SK-N-SH (cell line): Measurements from ENCODE around the gene PBRM1. TPM values are rescaled to one million over a fixed set of nuclear protein-coding genes. Genes with fewer than 3 reads are reported as not detected.

ENCODE experiments used
- CTCF ChIA-PET: fragments of 300-600, 350-600 bp; formaldehyde crosslinking; extraction: SDS; loops from one replicate; lab custom pipeline; 2021; lab: Yijun Ruan, JAX
- POLR2A ChIA-PET: fragments of 350-600 bp; sonication (Branson Sonifier 250); formaldehyde crosslinking; extraction: SDS; loops from one replicate; lab custom pipeline; 2020; ENCODE audit warnings: antibody characterized with exemption, inconsistent platforms; lab: Yijun Ruan, JAX
- DNase-seq: peaks from one replicate; pipeline ENCODE4 v3.0.0; 2012
- H2AFZ ChIP-seq: fragments of 200-600 bp; sonication (generic); 2 replicates; pipeline ENCODE4 v1.8.1; 2016; ENCODE audit warnings: antibody characterized with exemption, mild to moderate bottlenecking, low read depth
- H3F3A ChIP-seq: fragments of 200-600 bp; sonication (generic); replicated peaks from 2 replicates; pipeline ENCODE3; 2016; ENCODE audit warnings: antibody characterized with exemption, mild to moderate bottlenecking; ENCODE audit not compliant: insufficient read depth
- H3K27ac ChIP-seq, 2 experiments: fragments of 200-500 bp in 1 of 2; fragments of 200-600 bp in 1 of 2; sonication (Bioruptor generic) in 1 of 2; sonication (generic), shearing (Covaris generic) in 1 of 2; 2 replicates each; pipeline versions ENCODE4 v1.5.1 to v1.6.1; 2014 to 2016; ENCODE audit warnings: low read depth in 2 of 2, inconsistent platforms in 1 of 2, low read length in 1 of 2, mild to moderate bottlenecking in 1 of 2, mixed read lengths in 1 of 2
- H3K27me3 ChIP-seq: fragments of 200-600 bp; sonication (generic), shearing (Covaris generic); 2 replicates; pipeline ENCODE4 v1.6.1; 2016; ENCODE audit warnings: mixed run types; ENCODE audit not compliant: insufficient read depth
- H3K36me3 ChIP-seq, 2 experiments: fragments of 200-500 bp in 1 of 2; fragments of 200-600 bp in 1 of 2; sonication (Bioruptor generic) in 1 of 2; sonication (generic) in 1 of 2; replicated peaks in 1 of 2; 2 replicates each; pipeline versions ENCODE3 to v1.5.1; 2014 to 2016; ENCODE audit warnings: low read length in 1 of 2, mild to moderate bottlenecking in 1 of 2; ENCODE audit not compliant: insufficient read depth in 2 of 2, control insufficient read depth in 1 of 2
- H3K4me1 ChIP-seq, 2 experiments: fragments of 200-500 bp in 1 of 2; fragments of 200-600 bp in 1 of 2; sonication (Bioruptor generic) in 1 of 2; sonication (generic), shearing (Covaris generic) in 1 of 2; 2 replicates each; pipeline versions ENCODE4 v1.5.1 to v1.6.1; 2014 to 2016; ENCODE audit warnings: low read depth in 1 of 2, low read length in 1 of 2, mixed run types in 1 of 2; ENCODE audit not compliant: insufficient read depth in 2 of 2, control insufficient read depth in 1 of 2
- H3K4me2 ChIP-seq: fragments of 200-600 bp; sonication (generic), shearing (Covaris generic); 2 replicates; pipeline ENCODE4 v1.6.1; 2017; ENCODE audit warnings: mixed run types
- H3K4me3 ChIP-seq, 2 experiments: fragments of 200-500 bp in 1 of 2; fragments of 200-600 bp in 1 of 2; sonication (Bioruptor generic) in 1 of 2; sonication (generic), shearing (Covaris generic) in 1 of 2; 2 replicates each; pipeline versions ENCODE4 v1.5.1 to v1.8.1; 2014 to 2016; ENCODE audit warnings: low read depth in 2 of 2, inconsistent platforms in 1 of 2, low read length in 1 of 2, mild to moderate bottlenecking in 1 of 2, mixed read lengths in 1 of 2, moderate library complexity in 1 of 2
- H3K79me2 ChIP-seq: fragments of 200-600 bp; sonication (generic); 2 replicates; pipeline ENCODE4 v1.8.1; 2017; ENCODE audit warnings: mild to moderate bottlenecking; ENCODE audit not compliant: insufficient read depth
- H3K9ac ChIP-seq: fragments of 200-600 bp; sonication (generic); 2 replicates; pipeline ENCODE4 v1.6.1; 2017; ENCODE audit warnings: mixed run types
- H3K9me2 ChIP-seq: fragments of 200-600 bp; sonication (generic); 2 replicates; pipeline ENCODE4 v1.6.1; 2017; ENCODE audit warnings: mixed run types
- H3K9me3 ChIP-seq: fragments of 200-600 bp; sonication (generic); 2 replicates; pipeline ENCODE4 v1.6.1; 2017; ENCODE audit warnings: mixed run types, mild to moderate bottlenecking, moderate library complexity
- H4K20me1 ChIP-seq: fragments of 200-600 bp; sonication (generic); 2 replicates; pipeline ENCODE4 v1.6.1; 2017; ENCODE audit warnings: mild to moderate bottlenecking, mixed run types; ENCODE audit not compliant: insufficient read depth
- CHD2 ChIP-seq: fragments of 150-350 bp; IDR thresholded peaks from 2 replicates; pipeline ENCODE4 v1.6.1; 2018; ENCODE audit warnings: low read length; ENCODE audit not compliant: partially characterized antibody
- EZH2phosphoT487 ChIP-seq: fragments of 200-600 bp; sonication (generic); IDR thresholded peaks from 2 replicates; pipeline ENCODE4 v1.6.1; 2017; ENCODE audit warnings: low read depth, mixed run types, mild to moderate bottlenecking, antibody characterized with exemption, moderate library complexity, borderline replicate concordance
- FOSL2 ChIP-seq: IDR thresholded peaks from 2 replicates; pipeline ENCODE4 v1.4.0; 2012; ENCODE audit warnings: low read depth, mild to moderate bottlenecking, moderate library complexity, borderline replicate concordance
- GABPA ChIP-seq: IDR thresholded peaks from 2 replicates; pipeline ENCODE4 v1.4.0; 2012; ENCODE audit warnings: low read depth, mild to moderate bottlenecking
- GATA2 ChIP-seq: sonication (generic); formaldehyde crosslinking; IDR thresholded peaks from 2 replicates; pipeline ENCODE4 v1.5.0; 2020; ENCODE audit warnings: mild to moderate bottlenecking, missing genetic modification reagents
- NFIC ChIP-seq: IDR thresholded peaks from 2 replicates; pipeline ENCODE4 v1.4.0; 2012; ENCODE audit warnings: borderline replicate concordance
- RCOR1 ChIP-seq: fragments of 150-350 bp; IDR thresholded peaks from 2 replicates; pipeline ENCODE4 v1.6.1; 2017; ENCODE audit warnings: antibody characterized with exemption, low read length
- TCF12 ChIP-seq: IDR thresholded peaks from 2 replicates; pipeline ENCODE4 v1.4.0; 2012
- WGBS: methylation state at CpG from one replicate; pipeline ENCODE4 v1.1.6; 2017; ENCODE audit warnings: low lambda C conversion rate; 5-methylcytosine and 5-hydroxymethylcytosine counted together
- polyA plus RNA-seq, 3 experiments: library from polyadenylated mRNA; depleted of rRNA; stranded (reverse); fragments of >200 nt; gene quantifications; 2 replicates each; pipeline ENCODE4 v1.2.3, GENCODE V29; 2012
- TF ChIP-seq, protein P1 (sequence below): IDR thresholded peaks from 2 replicates; pipeline ENCODE4 v1.4.0; 2012; ENCODE audit warnings: low read depth, borderline replicate concordance
- TF ChIP-seq, protein P2 (sequence below): fragments of 150-350 bp; IDR thresholded peaks from 2 replicates; pipeline ENCODE4 v1.6.1; 2016; ENCODE audit warnings: mild to moderate bottlenecking, low read depth, low read length
- TF ChIP-seq, protein P3 (sequence below): fragments of 200-600 bp; sonication (generic); IDR thresholded peaks from 2 replicates; pipeline ENCODE4 v1.6.1; 2017; ENCODE audit warnings: antibody characterized with exemption, mild to moderate bottlenecking, moderate library complexity
- TF ChIP-seq, protein P4 (sequence below): IDR thresholded peaks from 2 replicates; pipeline ENCODE4 v1.4.0; 2012; ENCODE audit warnings: low read depth, borderline replicate concordance
- TF ChIP-seq, protein P5 (sequence below): IDR thresholded peaks from 2 replicates; pipeline ENCODE4; 2012

Gene PBRM1
- polyA plus RNA-seq, 1 of the 3 experiments (the other 2 are of a cell fraction) = 14.3 TPM

DNA sequence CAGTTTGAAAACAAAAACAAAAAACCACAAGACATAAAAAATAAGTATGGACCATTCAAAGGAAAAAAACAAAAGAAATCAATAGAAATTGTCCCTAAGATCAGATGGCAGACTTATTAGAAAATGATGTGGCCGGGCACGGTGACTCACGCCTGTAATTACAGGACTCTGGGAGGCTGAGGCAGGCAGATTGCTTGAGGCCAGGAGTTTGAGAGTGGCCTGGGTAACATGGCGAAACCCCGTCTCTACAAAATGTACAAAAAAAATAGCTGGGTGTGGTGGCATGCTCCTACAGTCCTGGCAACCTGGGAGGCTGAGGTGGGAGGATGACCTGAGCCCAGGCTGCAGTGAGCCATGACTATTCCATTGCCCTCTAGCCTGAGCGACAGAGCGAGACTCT, 36.8 kb upstream of the PBRM1 start:
- no peaks in the 10 kb centered on the region for H3K27me3 ChIP-seq
- TF ChIP-seq, protein P1, sequence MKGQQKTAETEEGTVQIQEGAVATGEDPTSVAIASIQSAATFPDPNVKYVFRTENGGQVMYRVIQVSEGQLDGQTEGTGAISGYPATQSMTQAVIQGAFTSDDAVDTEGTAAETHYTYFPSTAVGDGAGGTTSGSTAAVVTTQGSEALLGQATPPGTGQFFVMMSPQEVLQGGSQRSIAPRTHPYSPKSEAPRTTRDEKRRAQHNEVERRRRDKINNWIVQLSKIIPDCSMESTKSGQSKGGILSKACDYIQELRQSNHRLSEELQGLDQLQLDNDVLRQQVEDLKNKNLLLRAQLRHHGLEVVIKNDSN = no peak
- TF ChIP-seq RCOR1 (no peak), FOSL2 (no peak), EZH2phosphoT487 (no peak), GATA2 (CRISPR knock-in tag) (no peak), TCF12 (no peak), GABPA (no peak), NFIC (no peak), CHD2 (no peak)
- TF ChIP-seq, protein P2, sequence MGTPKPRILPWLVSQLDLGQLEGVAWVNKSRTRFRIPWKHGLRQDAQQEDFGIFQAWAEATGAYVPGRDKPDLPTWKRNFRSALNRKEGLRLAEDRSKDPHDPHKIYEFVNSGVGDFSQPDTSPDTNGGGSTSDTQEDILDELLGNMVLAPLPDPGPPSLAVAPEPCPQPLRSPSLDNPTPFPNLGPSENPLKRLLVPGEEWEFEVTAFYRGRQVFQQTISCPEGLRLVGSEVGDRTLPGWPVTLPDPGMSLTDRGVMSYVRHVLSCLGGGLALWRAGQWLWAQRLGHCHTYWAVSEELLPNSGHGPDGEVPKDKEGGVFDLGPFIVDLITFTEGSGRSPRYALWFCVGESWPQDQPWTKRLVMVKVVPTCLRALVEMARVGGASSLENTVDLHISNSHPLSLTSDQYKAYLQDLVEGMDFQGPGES = no peak
- TF ChIP-seq, protein P3, sequence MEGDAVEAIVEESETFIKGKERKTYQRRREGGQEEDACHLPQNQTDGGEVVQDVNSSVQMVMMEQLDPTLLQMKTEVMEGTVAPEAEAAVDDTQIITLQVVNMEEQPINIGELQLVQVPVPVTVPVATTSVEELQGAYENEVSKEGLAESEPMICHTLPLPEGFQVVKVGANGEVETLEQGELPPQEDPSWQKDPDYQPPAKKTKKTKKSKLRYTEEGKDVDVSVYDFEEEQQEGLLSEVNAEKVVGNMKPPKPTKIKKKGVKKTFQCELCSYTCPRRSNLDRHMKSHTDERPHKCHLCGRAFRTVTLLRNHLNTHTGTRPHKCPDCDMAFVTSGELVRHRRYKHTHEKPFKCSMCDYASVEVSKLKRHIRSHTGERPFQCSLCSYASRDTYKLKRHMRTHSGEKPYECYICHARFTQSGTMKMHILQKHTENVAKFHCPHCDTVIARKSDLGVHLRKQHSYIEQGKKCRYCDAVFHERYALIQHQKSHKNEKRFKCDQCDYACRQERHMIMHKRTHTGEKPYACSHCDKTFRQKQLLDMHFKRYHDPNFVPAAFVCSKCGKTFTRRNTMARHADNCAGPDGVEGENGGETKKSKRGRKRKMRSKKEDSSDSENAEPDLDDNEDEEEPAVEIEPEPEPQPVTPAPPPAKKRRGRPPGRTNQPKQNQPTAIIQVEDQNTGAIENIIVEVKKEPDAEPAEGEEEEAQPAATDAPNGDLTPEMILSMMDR = no peak
- TF ChIP-seq, protein P4, sequence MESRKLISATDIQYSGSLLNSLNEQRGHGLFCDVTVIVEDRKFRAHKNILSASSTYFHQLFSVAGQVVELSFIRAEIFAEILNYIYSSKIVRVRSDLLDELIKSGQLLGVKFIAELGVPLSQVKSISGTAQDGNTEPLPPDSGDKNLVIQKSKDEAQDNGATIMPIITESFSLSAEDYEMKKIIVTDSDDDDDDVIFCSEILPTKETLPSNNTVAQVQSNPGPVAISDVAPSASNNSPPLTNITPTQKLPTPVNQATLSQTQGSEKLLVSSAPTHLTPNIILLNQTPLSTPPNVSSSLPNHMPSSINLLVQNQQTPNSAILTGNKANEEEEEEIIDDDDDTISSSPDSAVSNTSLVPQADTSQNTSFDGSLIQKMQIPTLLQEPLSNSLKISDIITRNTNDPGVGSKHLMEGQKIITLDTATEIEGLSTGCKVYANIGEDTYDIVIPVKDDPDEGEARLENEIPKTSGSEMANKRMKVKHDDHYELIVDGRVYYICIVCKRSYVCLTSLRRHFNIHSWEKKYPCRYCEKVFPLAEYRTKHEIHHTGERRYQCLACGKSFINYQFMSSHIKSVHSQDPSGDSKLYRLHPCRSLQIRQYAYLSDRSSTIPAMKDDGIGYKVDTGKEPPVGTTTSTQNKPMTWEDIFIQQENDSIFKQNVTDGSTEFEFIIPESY = no peak
- TF ChIP-seq, protein P5, sequence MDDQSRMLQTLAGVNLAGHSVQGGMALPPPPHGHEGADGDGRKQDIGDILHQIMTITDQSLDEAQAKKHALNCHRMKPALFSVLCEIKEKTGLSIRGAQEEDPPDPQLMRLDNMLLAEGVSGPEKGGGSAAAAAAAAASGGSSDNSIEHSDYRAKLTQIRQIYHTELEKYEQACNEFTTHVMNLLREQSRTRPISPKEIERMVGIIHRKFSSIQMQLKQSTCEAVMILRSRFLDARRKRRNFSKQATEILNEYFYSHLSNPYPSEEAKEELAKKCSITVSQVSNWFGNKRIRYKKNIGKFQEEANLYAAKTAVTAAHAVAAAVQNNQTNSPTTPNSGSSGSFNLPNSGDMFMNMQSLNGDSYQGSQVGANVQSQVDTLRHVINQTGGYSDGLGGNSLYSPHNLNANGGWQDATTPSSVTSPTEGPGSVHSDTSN = no peak
- TF ChIP-seq, all 33 proteins: peak for 0
- POLR2A ChIA-PET = no interaction called here

More for the DNA sequence above, 36.8 kb upstream of the PBRM1 start:
- Histone ChIP-seq H3F3A (no peaks in the 10 kb centered on the region), H3K79me2 (no peaks in the 10 kb centered on the region), H3K9me3 (peaks cover 4% of the 10 kb centered on the region; the same call in 1 of the 2 replicates), H3K27ac (no peak overlapping the region), H4K20me1 (no peaks in the 10 kb centered on the region), H3K4me2 (no peak overlapping the region), H3K4me1 (no peaks in the 10 kb centered on the region), H3K9ac (no peak overlapping the region), H2AFZ (no peak overlapping the region), H3K4me3 (no peak overlapping the region), H3K36me3 (peaks cover 0 to 28% of the 10 kb centered on the region in 2 experiments), H3K9me2 (no peaks in the 10 kb centered on the region)
- CTCF ChIA-PET = no interaction called here
- DNase-seq = no peak
- WGBS = 92% methylated on average over 7 of the region's 7 CpGs
